GM21526 (cell line): ENCODE data around the gene P3H1.
"Not testable (repeated sequence)": the region's sequence is repeated elsewhere in the genome, so short reads cannot be mapped to it uniquely, and the experiment has no call there.

ENCODE experiments used
- ATAC-seq: cut with Tn5 transposase; IDR thresholded peaks from one replicate; pipeline ENCODE4 v1.9.1; 2021; ENCODE audit warnings: moderate library complexity; ENCODE audit not compliant: unreplicated experiment, low FRiP score

P3H1 gene

DNA sequence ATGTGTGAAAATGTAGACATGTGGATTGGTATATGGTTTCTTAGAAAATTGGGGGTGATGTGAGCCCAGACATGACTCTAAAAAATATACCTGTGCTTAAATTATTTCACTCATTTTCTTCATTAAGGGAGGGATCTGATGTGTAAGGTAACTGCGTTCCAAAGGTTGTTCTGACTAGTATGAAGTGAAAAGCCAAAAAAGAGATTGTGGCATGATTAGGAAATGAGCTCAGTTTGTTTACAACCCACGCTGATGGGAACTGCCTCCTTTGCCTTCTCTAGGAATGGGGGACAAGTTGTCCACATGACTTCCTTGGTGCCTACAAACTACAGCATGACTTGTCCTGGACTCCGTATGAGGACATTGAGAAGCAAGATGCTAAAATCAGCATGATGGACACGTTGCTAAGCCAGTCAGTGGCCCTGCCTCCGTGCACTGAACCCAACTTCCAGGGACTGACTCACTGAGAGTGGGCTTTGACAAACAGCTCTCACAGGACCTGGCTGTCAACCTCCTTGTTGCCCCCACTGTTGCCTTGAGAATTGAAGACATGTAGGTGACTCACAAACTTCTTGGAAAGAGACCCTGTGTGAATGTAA, 8.2 kb upstream of the P3H1 start:
- ATAC-seq: no peak

DNA sequence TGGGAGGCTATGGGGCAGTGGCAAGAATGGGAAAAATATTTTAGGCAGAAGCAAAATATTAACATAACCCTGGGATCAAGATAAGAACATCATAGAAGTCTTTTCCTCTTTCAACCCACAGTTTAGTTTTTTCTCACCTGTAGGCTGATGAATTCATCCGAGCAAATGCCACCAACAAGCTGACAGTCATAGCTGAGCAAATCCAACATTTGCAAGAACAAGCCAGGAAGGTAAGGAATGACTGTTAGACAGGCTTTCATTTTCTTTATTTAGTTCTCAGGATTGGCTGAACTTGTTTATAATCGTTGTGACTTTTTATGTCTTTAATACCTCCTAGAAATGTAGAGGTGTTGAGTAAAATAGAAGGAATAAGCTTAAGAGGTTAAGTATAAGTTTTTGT, 6.6 kb upstream of the P3H1 start:
- no peak for ATAC-seq

DNA sequence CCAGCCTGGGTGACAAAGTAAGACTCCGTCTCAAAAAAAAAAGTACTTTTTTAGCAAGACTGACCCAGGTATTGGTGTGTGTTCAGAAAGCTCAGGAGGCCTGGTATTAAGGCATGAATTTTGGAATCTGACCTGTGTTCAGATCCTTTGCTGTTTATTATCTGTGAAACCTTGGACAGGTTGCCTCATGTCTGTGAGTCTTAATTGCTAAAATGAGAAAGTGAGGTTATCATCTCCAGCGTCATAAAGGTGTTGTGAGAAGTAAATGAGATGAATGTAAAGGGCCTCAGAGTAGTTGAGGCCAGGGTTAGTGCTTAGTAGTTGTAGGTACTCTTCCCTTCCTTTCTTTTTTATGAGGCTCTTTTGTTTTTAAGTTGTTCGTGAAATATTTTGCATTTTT, 3.0 kb upstream of the P3H1 start:
- no peak for ATAC-seq

DNA sequence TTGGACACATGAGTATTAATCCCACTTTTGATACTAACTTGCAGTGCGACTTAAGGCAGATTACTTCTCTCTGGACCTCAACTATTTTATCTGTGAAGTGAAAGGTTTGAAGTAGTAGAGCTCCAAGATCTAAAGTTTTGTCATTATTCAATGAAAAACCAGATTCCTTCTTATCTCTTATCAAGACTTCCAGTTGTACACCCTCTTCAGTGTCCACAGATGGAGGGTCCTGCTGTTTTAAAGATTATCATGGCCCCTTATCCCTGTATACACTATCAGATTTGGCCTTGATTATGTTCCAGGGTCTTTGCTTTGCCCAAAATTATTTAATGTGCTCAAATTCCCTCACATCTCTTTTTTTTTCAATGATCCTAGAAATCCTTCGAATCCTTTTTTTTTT, 1.3 kb upstream of the P3H1 start:
- no peak for ATAC-seq

DNA sequence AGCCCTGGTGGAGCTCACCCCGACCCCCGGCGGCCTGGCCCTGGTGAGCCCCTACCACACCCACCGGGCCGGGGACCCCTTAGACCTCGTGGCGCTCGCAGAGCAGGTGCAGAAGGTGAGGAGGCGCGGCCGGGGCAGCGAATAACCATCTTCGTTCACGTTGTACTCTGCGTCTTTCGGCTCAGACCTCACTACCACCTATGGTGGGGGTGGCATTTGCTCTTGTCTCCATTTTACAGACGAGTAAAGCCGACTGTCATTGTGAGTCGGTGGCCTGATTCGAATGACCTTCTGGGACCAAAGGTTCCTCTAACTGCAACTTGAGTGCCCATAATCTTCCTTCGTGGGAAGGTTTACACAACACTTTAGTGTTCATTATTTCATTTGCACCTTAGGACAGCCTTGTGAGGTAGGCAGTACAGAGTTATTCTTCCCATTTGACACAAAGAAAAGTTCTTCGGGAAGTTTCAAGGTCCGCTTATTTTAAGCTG, 727 bp upstream of the P3H1 start:
- peak; percentile 15 for ATAC-seq

DNA sequence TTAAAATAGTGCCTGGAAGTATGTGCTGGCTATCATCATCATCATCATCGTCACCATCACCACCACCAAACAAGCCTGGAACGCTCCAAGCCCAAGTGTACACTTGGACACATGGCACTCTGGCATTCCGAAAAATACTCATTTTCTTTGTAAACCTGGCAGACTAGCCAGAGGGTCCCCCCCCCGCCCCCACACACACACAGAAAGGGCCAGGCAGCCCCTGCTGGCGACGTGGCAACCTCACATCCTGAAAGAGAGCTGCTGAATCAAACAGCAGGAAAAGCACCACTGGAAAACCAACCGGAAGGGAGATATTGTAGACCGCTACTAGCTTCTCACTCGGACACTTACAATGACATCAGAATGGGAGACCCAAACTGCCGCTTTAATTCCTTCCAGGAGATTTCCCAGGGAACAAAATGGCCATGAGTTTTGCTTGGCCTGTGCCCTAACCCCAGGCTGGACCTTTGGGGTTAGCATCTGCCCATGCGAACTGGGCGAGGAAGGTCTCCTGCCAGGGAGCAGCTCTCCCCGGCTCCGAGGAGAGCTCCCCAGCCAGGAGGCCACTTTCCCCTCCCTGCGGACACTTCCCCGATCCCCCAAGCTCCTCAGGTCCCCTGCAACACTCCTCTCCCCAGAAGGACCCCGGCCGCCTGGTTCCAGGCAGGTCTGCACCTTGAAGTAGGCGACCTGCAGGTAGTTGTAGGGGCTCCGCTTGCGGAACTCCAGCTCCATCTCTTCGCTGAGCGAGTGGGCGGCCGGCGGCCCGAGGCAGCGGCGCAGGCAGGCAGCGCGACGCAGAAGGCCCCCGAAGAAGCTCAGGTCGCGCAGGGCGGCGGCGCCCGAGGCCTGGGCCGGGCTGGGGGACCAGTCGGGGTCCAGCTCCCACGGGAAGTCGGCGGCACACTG, 742 bp downstream of the P3H1 start:
- ATAC-seq: peak; percentile 22

DNA sequence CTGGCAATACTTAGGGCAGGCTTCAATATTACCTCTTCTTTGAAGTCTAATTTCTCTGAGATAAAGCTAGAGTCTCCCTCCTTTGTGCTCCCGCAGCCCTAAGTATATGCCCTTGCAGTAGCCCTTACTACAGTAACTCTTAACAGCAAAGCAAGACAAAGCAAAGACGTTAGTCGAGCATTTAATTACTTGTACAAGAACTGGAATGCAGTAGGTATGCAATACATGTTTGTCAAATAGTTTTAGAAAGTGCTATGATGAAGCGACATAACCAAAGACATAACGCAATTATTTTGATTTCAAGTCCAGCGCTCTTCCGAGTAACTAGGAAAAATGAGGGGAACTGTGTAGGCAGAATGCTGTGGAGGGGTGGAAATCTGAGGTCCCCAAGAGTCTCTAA, 1.6 kb downstream of the P3H1 start:
- no peak for ATAC-seq

DNA sequence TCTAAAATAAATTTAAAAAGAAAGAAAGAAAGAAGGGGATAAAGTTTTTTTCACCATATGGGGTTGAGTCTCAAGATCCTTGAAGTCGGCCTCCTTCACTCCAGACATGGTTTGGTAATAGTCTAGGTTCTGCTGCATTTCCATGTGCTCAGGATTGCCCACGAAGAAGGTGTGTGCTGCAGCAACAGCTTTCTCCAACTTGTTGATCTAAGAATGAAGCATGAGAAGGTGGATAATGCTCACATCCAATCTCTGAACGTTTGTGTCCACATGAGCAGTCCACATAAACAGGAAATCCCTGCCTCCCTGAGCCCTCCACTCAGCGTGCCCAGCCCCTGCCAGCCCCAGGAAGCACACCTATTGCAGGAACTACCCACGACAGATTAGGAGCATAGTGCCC, 4.6 kb downstream of the P3H1 start:
- no peak for ATAC-seq

GRCh38 chr1:42761567-42761966, 5.3 kb downstream of the P3H1 start:
- no peak for ATAC-seq

GRCh38 chr1:42759114-42759513, 7.7 kb downstream of the P3H1 start:
- no peak for ATAC-seq

DNA sequence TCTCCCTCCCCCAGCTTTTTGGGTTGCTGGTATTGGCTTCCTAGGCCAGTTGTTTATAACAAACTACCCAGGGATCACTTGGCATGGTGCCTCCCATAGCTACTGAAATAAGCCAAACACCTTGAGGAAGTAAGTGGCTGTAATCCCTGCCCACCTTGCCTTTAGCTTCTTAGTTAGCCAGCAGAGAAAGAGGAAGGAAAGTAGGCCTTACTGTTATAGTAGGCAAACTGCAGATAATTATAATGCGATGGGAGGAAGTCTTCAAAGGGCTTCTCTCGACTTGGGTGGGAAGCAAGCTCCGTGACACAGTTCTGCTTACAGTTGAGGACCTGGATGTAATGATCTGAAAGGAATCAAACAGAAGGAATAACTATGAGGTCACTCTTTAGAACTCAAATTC, 8.2 kb downstream of the P3H1 start:
- no peak for ATAC-seq

- no peak for ATAC-seq
Measured at GRCh38 chr1:42757892-42758275, 8.9 kb downstream of the P3H1 start.

GRCh38 chr1:42756956-42757891, 9.6 kb downstream of the P3H1 start:
- no peak for ATAC-seq

- ATAC-seq: no peak
Measured at GRCh38 chr1:42753070-42753469, 13.8 kb downstream of the P3H1 start.

- no peak for ATAC-seq
Measured at GRCh38 chr1:42752284-42752683, 14.5 kb downstream of the P3H1 start.

- ATAC-seq: not testable (repeated sequence)
Measured at GRCh38 chr1:42751511-42752070, 15.2 kb downstream of the P3H1 start.

DNA sequence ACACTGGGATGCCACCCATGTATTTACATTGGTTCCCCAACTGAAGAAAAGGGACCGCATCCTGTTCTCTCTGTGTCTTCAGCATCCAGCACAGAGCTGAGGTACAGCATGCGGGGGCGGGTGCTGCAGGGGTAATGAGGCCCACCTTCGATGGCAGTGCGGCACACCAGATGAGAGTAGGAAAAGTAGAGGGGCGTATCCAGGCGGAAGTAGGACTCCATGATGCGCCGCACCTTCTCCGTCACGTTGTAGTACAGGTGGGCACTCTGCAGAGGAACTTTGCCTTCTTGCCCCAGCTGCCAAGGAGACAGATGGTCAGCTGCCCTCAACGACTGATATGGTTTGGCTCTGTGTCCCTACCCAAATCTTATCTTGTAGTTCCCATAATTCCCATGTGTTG, 16.8 kb downstream of the P3H1 start:
- ATAC-seq: no peak

DNA sequence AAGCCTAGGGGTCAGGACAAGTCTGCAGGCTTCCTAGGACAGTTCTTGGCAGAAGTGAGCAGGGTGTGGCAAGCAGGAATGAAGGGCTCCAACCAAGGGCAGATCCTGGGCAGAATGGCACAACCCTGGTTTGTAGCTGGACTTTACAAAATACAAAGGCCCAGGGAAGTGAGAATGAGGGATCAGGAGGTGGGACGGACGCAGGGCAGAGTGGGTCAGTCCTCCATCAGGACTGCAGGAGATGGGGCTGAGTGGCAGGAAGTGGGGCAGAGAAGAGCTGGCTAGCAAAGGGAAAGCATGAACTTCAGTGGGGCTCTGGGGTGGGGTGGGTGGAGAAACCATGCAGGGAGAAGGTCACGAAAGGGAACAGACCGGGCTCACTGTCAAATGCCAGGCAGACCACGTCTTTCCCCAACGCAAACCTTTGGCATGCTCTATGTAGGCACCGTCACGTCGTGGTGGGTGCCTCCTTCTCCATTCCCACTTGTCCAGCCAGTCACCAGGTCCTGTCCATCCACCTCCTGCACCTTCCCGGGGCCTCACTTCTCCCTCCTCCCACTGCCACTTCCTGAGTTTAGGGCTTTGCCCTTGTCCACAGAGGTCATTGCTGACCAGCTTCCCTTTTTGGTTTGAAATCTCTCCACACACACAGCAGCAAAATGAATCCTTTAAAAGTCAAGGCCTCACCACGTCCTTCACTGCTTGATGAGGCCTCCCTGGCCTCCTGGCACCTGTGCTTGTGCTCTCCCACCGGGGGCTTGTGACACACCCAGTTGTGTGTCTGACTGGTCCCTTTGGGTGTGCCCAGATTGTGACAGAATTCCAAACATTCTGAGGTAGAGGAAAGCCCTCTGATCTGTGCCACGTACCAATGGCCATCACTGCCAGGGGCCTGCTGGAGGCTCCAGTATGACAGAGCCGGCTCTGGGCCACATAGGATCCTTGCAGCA, 18.1 kb downstream of the P3H1 start:
- no peak for ATAC-seq

DNA sequence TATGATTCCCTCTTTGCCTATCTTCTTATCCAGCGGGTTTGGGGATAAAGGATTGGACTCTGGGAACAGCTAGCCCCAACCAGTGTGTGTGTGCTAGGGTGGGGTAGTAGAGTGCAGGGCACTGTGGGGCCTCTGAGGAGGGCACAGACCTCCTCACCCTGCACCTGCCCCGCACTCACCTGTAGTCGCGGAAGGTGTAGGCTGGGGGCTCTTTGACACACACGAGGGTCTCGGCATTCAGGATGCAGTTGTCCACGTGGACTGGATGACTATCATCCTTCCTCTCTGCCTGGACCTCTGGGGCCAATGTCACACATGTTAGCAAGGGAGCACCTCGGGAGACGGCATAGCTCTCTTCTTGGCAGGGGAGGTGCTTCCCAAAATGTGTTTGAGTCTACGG, 18.8 kb downstream of the P3H1 start:
- ATAC-seq: no peak

- no peak for ATAC-seq
Measured at GRCh38 chr1:42747125-42747524, 19.7 kb downstream of the P3H1 start.
